Bronchial epithelial cell (primary cell): Measurements from ENCODE around the gene ATP12A. TPM values are rescaled to one million over a fixed set of nuclear protein-coding genes. Genes with fewer than 3 reads are reported as not detected.

Source experiments
- DNase-seq: peaks from one replicate; pipeline ENCODE4 v3.0.0-alpha.2; 2010; ENCODE audit warnings: low read depth
- FAIRE-seq: peaks from 2 replicates; lab custom pipeline; 2011; peaks lifted over from hg19 to GRCh38; lab: Jason Lieb, UNC
- H3K27me3 ChIP-seq: 2 replicates; pipeline ENCODE4 v1.5.1; 2011; ENCODE audit warnings: low read length; ENCODE audit not compliant: control insufficient read depth, insufficient read depth
- H3K36me3 ChIP-seq: 2 replicates; pipeline ENCODE4 v1.5.1; 2011; ENCODE audit warnings: low read length; ENCODE audit not compliant: control insufficient read depth, insufficient read depth
- H3K4me3 ChIP-seq: 2 replicates; pipeline ENCODE4 v1.5.1; 2011; ENCODE audit warnings: mild to moderate bottlenecking, low read depth, low read length, control low read depth
- total RNA-seq: library from RNA; depleted of rRNA; stranded (reverse); fragments of >200 nt; gene quantifications from 2 replicates; pipeline ENCODE4 v1.2.1, GENCODE V29; 2014
- TF ChIP-seq, protein P1 (sequence below): IDR thresholded peaks from 2 replicates; pipeline ENCODE4 v1.5.1; 2011; ENCODE audit warnings: mild to moderate bottlenecking, moderate library complexity, low read length, control low read depth, inconsistent platforms; ENCODE audit not compliant: insufficient read depth, severe bottlenecking

ATP12A gene
- total RNA-seq, 1 donor from 2014 or later = 7.9 TPM

DNA sequence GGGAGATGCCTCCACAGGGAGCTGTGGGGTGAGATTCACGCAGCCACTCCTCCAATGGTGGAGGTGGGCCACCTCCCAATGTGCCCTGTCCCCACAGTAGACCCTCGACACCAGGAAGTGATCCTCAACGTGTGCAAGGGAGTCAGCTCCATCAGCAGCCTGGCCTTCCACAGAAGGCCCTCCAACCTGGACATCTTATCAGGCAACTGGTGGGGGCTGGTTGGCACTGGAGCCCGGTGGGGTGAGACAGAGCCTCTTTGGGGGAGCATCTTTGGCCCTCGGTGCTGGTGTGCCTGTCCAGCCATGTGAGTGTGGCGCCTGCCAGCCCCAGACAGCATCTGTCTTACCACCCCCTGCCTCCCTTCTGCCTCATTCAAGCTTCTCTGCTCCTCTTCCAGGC, 64.0 kb downstream of the ATP12A start:
- Histone ChIP-seq H3K4me3 (no peak overlapping the region), H3K27me3 (peaks cover 6% of the 10 kb centered on the region), H3K36me3 (no peaks in the 10 kb centered on the region)
- FAIRE-seq = no peak
- TF ChIP-seq, protein P1, sequence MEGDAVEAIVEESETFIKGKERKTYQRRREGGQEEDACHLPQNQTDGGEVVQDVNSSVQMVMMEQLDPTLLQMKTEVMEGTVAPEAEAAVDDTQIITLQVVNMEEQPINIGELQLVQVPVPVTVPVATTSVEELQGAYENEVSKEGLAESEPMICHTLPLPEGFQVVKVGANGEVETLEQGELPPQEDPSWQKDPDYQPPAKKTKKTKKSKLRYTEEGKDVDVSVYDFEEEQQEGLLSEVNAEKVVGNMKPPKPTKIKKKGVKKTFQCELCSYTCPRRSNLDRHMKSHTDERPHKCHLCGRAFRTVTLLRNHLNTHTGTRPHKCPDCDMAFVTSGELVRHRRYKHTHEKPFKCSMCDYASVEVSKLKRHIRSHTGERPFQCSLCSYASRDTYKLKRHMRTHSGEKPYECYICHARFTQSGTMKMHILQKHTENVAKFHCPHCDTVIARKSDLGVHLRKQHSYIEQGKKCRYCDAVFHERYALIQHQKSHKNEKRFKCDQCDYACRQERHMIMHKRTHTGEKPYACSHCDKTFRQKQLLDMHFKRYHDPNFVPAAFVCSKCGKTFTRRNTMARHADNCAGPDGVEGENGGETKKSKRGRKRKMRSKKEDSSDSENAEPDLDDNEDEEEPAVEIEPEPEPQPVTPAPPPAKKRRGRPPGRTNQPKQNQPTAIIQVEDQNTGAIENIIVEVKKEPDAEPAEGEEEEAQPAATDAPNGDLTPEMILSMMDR = no peak
- no peak for DNase-seq

DNA sequence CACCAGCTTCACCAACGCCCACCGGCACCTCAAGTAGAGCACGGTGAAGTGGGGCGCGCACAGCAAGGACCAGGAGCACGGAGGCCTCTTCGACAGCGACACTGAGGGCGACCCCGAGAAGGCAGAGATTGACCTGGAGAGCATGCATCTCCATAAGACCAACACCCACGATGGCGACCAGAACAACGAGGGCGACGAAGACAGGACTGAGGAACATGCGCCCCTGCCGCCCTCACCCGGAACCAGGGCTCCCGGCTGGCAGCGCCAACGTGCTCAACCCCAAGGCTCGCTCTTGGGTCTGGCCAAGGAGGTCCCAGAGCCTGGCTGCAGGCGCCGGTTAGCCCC, 65.3 kb downstream of the ATP12A start:
- no peaks in the 10 kb centered on the region for H3K36me3 ChIP-seq
- TF ChIP-seq, protein P1 = no peak
- H3K4me3 ChIP-seq = no peak overlapping the region
- peaks cover 6% of the 10 kb centered on the region for H3K27me3 ChIP-seq
- no peak for DNase-seq
- no peak for FAIRE-seq

DNA sequence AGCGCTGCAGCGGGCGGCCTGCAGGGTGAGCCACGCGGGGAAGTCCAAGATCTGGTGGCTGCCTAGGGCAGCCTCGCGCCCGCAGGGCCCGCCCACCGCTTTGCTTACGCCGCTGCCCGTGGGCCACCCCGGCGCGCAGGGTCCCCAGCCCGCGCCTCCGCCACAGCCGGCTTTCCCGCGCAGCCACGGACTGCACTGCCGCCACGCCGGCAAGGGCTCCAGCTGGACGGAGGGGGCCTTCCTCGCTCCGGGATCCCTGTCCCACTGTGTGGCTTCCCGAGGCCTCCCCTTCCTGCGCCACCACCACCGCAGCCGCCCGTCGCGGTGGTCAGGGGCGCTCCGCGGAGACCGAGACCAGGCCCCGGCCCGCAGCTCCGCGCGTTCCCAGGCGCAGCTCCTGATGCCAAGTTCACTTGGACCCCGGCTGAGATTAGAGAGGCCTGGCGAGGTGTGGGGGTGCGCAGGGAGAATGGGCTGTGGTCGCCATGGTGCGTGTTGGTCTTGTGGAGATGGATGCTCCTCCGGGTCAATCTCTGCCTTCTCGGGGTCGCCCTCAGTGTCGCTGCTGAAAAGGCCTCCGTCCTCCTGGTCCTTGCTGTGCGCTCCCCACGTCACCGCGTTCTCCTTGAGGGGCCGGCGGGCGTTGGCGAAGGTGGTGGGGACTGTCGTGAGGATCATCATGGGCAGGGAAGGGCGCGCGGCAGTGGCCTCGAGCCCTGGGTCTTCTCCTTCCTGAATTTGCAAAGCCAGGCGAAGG, 65.8 kb downstream of the ATP12A start:
- TF ChIP-seq, protein P1 = no peak
- no peak overlapping the region for H3K4me3 ChIP-seq
- FAIRE-seq (no peak), DNase-seq (no peak)
- peaks cover 6% of the 10 kb centered on the region for H3K27me3 ChIP-seq
- no peaks in the 10 kb centered on the region for H3K36me3 ChIP-seq

DNA sequence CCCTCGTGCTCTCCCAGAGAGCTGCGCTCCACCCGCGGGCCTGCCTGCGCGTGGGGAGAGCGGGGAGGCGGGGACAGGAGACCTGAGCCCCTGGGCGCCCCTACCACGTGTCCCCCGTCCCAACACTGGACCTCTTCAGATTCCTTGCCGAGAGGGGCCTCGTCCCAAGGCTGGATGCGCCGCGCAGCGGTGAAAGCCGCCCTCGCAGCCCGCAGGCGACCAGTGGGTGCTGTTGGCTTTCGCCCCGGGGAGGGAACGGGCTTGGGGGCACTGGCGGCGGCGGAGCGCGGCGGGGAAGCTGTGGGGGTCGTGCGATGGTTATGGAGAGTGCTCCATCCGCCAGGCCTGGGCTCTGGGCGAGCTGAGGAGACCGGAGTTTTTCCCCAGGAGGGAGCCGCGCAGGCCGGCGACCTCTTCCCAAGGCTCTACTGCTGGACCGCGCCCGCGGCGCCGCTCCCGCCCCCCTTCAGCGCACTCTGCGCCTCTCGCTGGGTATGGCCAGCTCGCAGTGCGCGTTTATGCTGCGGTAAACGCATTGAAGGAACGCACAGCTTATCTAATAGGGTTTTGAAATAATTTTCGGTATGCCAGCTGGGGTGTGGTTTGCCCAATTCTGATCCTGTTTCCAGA, 66.5 kb downstream of the ATP12A start:
- FAIRE-seq = no peak
- peaks cover 6% of the 10 kb centered on the region for H3K27me3 ChIP-seq
- H3K36me3 ChIP-seq = no peaks in the 10 kb centered on the region
- TF ChIP-seq, protein P1 = no peak
- DNase-seq = no peak
- H3K4me3 ChIP-seq = peak overlapping the region; percentile 41

DNA sequence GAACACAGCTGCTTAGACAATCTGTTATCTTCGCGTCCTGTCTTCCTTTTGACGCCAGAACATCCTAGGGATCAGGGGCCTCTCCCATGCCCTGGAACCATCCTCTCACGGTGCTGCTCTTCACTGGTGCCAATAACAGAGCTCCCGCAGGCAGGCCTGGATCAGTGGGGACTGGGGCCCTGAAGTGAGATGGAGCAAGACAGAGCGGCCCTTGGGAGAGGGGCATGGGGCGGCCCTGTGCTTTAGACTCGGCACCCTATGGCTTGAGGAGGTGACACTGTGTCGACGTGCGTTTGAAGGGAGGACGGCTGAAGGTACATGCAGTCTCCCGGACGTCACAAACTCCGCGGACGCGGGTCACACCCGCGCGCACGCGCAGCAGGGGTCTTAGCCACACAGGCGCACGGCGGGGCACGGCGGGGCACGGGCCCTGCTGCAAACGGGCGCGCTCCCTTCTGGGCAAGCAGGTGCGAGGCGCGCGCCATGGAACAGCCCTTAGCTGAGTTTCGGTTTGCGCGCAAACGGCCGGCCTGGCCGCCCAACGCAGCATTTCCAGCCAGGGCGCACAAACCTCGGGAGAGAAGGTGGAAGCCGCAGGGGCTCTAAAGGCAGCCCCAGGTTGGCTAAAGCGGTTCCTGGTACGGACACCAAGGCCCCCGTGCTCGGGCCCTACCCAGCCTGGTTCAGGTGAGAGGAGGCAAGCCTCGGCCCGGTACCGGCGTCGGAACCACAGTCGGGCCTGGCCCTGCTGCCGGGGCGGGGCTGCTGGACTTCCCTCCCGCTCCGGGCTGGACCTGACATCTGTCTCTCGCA, 67.2 kb downstream of the ATP12A start:
- DNase-seq (no peak), FAIRE-seq (no peak)
- peaks cover 6% of the 10 kb centered on the region for H3K27me3 ChIP-seq
- peak overlapping the region; percentile 41 for H3K4me3 ChIP-seq
- TF ChIP-seq, protein P1 = no peak
- H3K36me3 ChIP-seq = no peaks in the 10 kb centered on the region
